HepG2 (cell line): ENCODE measurements around the gene ODC1.

Experiments used
- FOXA1 ChIP-seq, 2 experiments: fragments of 450-650 bp in 1 of 2; sonication (generic) in 1 of 2; formaldehyde crosslinking in 1 of 2; IDR thresholded peaks; 2 replicates each; pipeline versions ENCODE4 v1.4.0 to v1.6.1; 2016 to 2020; ENCODE audit warnings: missing genetic modification reagents in 1 of 2
- HNF1A ChIP-seq, 2 experiments: sonication (generic) in 1 of 2; formaldehyde crosslinking in 1 of 2; IDR thresholded peaks; 2 replicates each; pipeline versions ENCODE4 v1.4.0 to v1.6.1; 2016 to 2020; ENCODE audit warnings: borderline replicate concordance in 1 of 2, low read depth in 1 of 2, mild to moderate bottlenecking in 1 of 2, missing genetic modification reagents in 1 of 2
- KDM1A ChIP-seq: IDR thresholded peaks from 2 replicates; pipeline ENCODE4 v1.6.1; 2016; ENCODE audit warnings: missing compliant biosample characterization
- KDM6A ChIP-seq: IDR thresholded peaks from 2 replicates; pipeline ENCODE4 v1.6.1; 2016; ENCODE audit warnings: low read depth
- POLR2A ChIP-seq, 2 experiments: IDR thresholded peaks; 2 replicates each; pipeline ENCODE4 v1.6.1; 2011; ENCODE audit warnings: low read depth in 2 of 2, low read length in 2 of 2, mild to moderate bottlenecking in 1 of 2, moderate library complexity in 1 of 2; ENCODE audit not compliant: insufficient read depth in 1 of 2
- REST ChIP-seq, 2 experiments: IDR thresholded peaks; 2 replicates each; pipeline ENCODE4 v1.6.1; 2011 to 2012; ENCODE audit warnings: low read length in 2 of 2, borderline replicate concordance in 1 of 2, low read depth in 1 of 2, mild to moderate bottlenecking in 1 of 2, moderate library complexity in 1 of 2
- SKIL ChIP-seq: sonication (generic); formaldehyde crosslinking; IDR thresholded peaks from 2 replicates; pipeline ENCODE4 v1.8.0; 2022; ENCODE audit warnings: missing genetic modification reagents, mild to moderate bottlenecking, moderate library complexity, borderline replicate concordance
- ZNF24 ChIP-seq: fragments of 450-650 bp; IDR thresholded peaks from 2 replicates; pipeline ENCODE4 v1.6.1; 2017; ENCODE audit warnings: antibody characterized with exemption, mild to moderate bottlenecking
- ZNF550 ChIP-seq: sonication (generic); formaldehyde crosslinking; IDR thresholded peaks from 2 replicates; pipeline ENCODE4 v1.4.0; 2020; ENCODE audit warnings: mild to moderate bottlenecking, missing genetic modification reagents, borderline replicate concordance

GRCh38 chr2:10426726-10427617 lies 21.2 kb downstream of the ODC1 start:
- TF ChIP-seq SKIL (CRISPR knock-in tag): no peak
- TF ChIP-seq POLR2A (IDR thresholded peaks at IDR 0.05; ENCODE audit: insufficient read depth in 1 of 2, low read depth in 2 of 2, low read length in 2 of 2): no peak
- TF ChIP-seq ZNF550 (CRISPR knock-in tag): no peak
- TF ChIP-seq KDM1A: no peak
- no peak for TF ChIP-seq REST (IDR thresholded peaks at IDR 0.05; ENCODE audit: borderline replicate concordance in 1 of 2, low read depth in 1 of 2, low read length in 2 of 2)
- TF ChIP-seq FOXA1 (IDR thresholded peaks at IDR 0.05): no peak
- no peak for TF ChIP-seq FOXA1 (CRISPR knock-in tag; IDR thresholded peaks at IDR 0.05)
- no peak for TF ChIP-seq HNF1A (IDR thresholded peaks at IDR 0.05; ENCODE audit: low read depth)
- TF ChIP-seq HNF1A (CRISPR knock-in tag; IDR thresholded peaks at IDR 0.05; ENCODE audit: borderline replicate concordance): no peak
- no peak for TF ChIP-seq ZNF24
- TF ChIP-seq KDM6A (CRISPR knock-in tag): no peak
